ENCODE results near the gene C3.

- TF ChIP-seq YY1 (IDR thresholded peaks at IDR 0.05; ENCODE audit: insufficient read depth, insufficient replicate concordance, low read depth, low read length) (no peak), SKIL (CRISPR knock-in tag; IDR thresholded peaks at IDR 0.05; ENCODE audit: borderline replicate concordance) (no peak)
Measured at GRCh38 chr19:6699935-6700334, 20.5 kb downstream of the C3 start.
